ENCODE measurements around the gene ANO4.

ANO4 gene

GRCh38 chr12:101042211-101042610, 247.6 kb downstream of the ANO4 start:
- Histone ChIP-seq H3K4me2 (no peak overlapping the region), H3K4me3 (IDR thresholded peaks at IDR 0.05; ENCODE audit: insufficient read depth, low read depth, low read length) (no peak overlapping the region), H3K36me3 (ENCODE audit: insufficient read depth) (no peaks in the 10 kb centered on the region), H3K9ac (no peak overlapping the region), H4K20me1 (ENCODE audit: insufficient read depth) (no peaks in the 10 kb centered on the region), H3K4me1 (ENCODE audit: low read depth, poor library complexity, severe bottlenecking) (peaks cover 4% of the 10 kb centered on the region), H3K27me3 (ENCODE audit: insufficient read depth, low read depth) (no peaks in the 10 kb centered on the region), H3K27ac (no peak overlapping the region), H2AFZ (ENCODE audit: low read depth) (no peak overlapping the region), H3K79me2 (ENCODE audit: insufficient read depth, low read depth) (no peaks in the 10 kb centered on the region)
- TF ChIP-seq CTCF (conservative IDR thresholded peaks at IDR 0.05; ENCODE audit: low read depth, low read length): no peak

GRCh38 chr12:101044512-101045059, 250.0 kb downstream of the ANO4 start:
- Histone ChIP-seq H3K79me2 (ENCODE audit: insufficient read depth, low read depth) (no peaks in the 10 kb centered on the region), H3K27ac (no peak overlapping the region), H4K20me1 (ENCODE audit: insufficient read depth) (no peaks in the 10 kb centered on the region), H3K4me2 (no peak overlapping the region), H3K9ac (no peak overlapping the region), H3K4me3 (IDR thresholded peaks at IDR 0.05; ENCODE audit: insufficient read depth, low read depth, low read length) (no peak overlapping the region), H3K36me3 (ENCODE audit: insufficient read depth) (no peaks in the 10 kb centered on the region), H3K4me1 (ENCODE audit: low read depth, poor library complexity, severe bottlenecking) (no peaks in the 10 kb centered on the region), H2AFZ (ENCODE audit: low read depth) (no peak overlapping the region), H3K27me3 (ENCODE audit: insufficient read depth, low read depth) (no peaks in the 10 kb centered on the region)
- no peak for TF ChIP-seq CTCF (conservative IDR thresholded peaks at IDR 0.05; ENCODE audit: low read depth, low read length)

GRCh38 chr12:101045486-101046464, 251.2 kb downstream of the ANO4 start:
- no peak for TF ChIP-seq CTCF (conservative IDR thresholded peaks at IDR 0.05; ENCODE audit: low read depth, low read length)
- Histone ChIP-seq H3K4me2 (no peak overlapping the region), H4K20me1 (ENCODE audit: insufficient read depth) (no peaks in the 10 kb centered on the region), H3K79me2 (ENCODE audit: insufficient read depth, low read depth) (no peaks in the 10 kb centered on the region), H3K27ac (no peak overlapping the region), H3K9ac (no peak overlapping the region), H2AFZ (ENCODE audit: low read depth) (no peak overlapping the region), H3K36me3 (ENCODE audit: insufficient read depth) (no peaks in the 10 kb centered on the region), H3K4me1 (ENCODE audit: low read depth, poor library complexity, severe bottlenecking) (no peaks in the 10 kb centered on the region), H3K4me3 (IDR thresholded peaks at IDR 0.05; ENCODE audit: insufficient read depth, low read depth, low read length) (no peak overlapping the region), H3K27me3 (ENCODE audit: insufficient read depth, low read depth) (no peaks in the 10 kb centered on the region)

- Histone ChIP-seq H3K27ac (no peak overlapping the region), H2AFZ (ENCODE audit: low read depth) (no peak overlapping the region), H3K36me3 (ENCODE audit: insufficient read depth) (no peaks in the 10 kb centered on the region), H3K4me1 (ENCODE audit: low read depth, poor library complexity, severe bottlenecking) (no peaks in the 10 kb centered on the region), H4K20me1 (ENCODE audit: insufficient read depth) (no peaks in the 10 kb centered on the region), H3K27me3 (ENCODE audit: insufficient read depth, low read depth) (no peaks in the 10 kb centered on the region), H3K4me3 (IDR thresholded peaks at IDR 0.05; ENCODE audit: insufficient read depth, low read depth, low read length) (no peak overlapping the region), H3K4me2 (no peak overlapping the region), H3K79me2 (ENCODE audit: insufficient read depth, low read depth) (no peaks in the 10 kb centered on the region), H3K9ac (no peak overlapping the region)
- TF ChIP-seq CTCF (conservative IDR thresholded peaks at IDR 0.05; ENCODE audit: low read depth, low read length): no peak
Measured at GRCh38 chr12:101047652-101048051, 253.1 kb downstream of the ANO4 start.
